Hematopoietic multipotent progenitor cell treated with erythropoietin and hydrocortisone succinate and interleukin-3 and kit ligand, for 17 days (in vitro differentiated cells): ENCODE measurements around the gene TMEM233.
A peak's percentile ranks its signal among the peaks of the same experiment; 100 is the strongest.

Experiments
- DNase-seq: peaks from one replicate; pipeline ENCODE4 v3.0.0-alpha.2; 2015; ENCODE audit warnings: low spot score

Gene TMEM233

DNA sequence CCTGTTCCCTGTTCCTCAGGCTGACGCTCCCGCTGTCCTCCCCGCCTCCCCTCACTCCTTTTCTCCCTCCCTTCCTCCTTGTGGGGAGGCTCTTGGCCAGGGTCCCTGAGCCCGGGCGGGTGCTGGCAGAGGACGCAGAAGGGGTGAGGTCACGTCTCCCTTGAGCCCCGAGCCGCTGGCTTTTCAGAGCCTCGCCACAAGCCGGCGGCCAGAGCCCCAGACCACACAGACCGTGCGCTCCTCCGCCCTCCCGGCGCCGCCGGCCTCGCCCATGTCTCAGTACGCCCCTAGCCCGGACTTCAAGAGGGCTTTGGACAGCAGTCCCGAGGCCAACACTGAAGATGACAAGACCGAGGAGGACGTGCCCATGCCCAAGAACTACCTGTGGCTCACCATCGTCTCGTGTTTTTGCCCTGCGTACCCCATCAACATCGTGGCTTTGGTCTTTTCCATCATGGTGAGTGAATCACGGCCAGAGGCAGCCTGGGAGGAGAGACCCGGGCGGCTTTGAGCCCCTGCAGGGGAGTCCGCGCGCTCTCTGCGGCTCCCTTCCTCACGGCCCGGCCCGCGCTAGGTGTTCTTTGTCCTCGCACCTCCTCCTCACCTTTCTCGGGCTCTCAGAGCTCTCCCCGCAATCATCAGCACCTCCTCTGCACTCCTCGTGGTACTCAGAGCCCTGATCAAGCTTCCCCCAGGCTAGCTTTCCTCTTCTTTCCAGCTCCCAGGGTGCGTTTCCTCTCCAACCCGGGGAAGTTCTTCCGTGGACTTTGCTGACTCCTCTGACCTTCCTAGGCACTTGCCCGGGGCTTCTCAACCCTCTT is at the start of gene TMEM233:
TMEM233 (plus strand) TSS at position 197 of the 821 bp plus-strand sequence; CDS start at position 272, 75 bp downstream.
- peak; percentile 8 for DNase-seq

DNA sequence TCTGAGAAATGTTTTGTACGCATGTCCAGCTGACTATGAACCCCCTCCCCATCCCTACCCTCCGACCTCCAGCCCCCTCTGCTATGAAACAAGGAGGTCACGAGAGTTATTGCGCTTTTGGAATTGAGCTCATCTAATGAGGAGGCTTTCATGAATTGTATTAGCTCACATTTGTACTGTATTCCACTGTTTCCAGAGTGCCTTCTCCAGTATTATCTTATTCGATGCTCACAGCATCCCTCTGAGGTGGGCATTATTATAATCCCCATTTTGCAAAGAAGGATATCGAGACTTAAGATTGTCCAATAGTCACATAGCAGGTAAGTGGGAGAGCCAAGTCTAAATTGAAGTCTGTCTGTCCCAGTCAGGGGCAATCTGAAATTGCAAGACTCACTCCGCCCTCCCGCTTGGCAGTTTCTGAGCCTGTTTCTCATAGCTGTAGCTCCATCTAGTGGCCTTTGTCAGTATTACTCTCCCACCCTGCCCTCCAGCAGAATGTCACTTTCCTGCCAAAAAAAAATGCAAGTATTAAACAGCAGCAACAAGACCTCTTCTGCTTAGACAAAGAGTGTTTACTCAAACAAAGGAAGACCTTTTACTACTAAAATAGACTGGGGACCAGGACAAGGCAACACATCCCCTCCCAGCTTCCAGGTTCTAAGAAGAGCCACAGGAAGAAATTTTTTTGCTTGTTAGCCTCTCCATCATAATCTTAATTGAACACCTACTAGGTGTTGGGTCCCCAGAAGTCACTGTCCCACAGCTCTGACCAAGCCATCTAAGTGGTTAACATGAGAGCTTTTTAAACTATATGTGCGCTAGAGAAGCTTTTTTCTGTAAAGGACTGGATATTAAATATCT is 48.6 kb upstream of the TMEM233 start:
- peak; percentile 66 for DNase-seq

DNA sequence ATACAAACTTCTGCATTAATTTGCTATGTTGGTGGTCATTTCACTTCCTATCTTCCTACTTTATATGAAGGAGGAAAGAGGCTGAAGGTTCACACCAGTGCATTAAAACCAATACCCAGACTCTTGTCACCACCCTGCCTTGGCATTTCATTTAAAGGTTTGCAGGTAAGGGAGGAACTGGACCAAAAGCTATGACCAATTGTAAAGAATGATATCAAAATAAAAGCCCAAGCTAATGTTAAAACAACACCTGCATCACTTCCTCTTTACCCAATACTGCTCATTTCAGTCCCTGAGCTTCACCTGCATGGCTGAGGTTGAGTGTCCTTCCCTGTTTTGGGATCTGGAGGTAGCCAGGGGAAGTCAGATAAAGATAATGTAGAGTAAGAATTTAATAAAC is 47.2 kb upstream of the TMEM233 start:
- DNase-seq, result no peak

DNA sequence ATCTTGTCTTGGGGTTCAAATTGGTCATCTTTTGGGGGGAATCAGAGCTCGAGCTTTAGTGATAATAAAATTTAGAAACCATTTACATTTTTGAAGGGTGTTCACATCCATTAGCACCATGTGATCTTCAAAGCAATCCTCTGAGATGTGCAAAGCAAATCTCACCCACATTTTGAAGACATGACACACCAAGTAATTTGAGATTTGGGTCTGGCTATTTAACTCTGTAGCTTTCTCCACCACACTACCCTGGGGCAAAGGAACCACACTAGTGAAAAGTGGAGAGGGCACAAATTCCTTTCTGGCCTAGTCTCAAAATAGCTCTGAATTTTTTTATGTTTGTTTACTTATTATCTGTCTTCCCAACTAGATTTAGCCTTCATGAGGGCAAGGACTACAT is 46.6 kb upstream of the TMEM233 start:
- no peak for DNase-seq

DNA sequence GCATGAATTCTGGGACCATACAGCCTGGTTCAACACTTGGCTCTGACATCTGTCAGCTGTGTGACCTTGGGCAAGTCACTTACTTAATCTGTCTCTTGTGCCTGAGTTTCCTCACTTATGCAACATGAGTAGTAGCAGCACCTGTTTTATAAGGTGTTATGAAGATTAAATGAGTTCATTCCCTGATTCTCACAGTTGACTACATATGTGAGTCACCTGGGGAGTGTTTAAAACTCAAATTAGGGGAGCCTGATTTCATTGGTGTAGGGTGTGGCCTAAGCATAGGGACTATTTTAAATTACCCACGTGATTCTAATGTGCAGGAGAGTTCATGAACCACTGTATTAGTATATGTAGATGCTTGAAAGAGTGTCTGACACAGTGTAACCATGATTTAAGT is 36.7 kb upstream of the TMEM233 start:
- DNase-seq, result no peak

DNA sequence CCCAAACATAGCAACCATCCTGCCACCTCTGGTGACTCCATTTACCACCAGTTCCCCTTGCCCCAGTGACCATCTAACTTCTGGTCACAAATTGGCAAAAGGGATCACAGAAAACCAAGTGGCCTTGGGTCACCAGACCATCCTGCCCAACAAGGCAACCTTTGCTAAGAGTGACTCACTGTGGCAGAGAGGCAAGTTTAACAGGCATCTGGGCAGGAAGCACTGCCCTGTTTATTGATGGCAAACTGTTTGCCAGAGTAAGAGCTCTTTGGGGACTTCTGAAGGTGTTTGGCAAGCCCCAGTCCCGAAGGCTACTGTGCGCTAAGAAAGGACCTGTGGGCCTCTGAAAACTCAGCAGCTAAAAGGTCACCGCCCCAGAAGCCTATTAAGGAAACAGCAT is 28.2 kb upstream of the TMEM233 start:
- DNase-seq, result no peak

DNA sequence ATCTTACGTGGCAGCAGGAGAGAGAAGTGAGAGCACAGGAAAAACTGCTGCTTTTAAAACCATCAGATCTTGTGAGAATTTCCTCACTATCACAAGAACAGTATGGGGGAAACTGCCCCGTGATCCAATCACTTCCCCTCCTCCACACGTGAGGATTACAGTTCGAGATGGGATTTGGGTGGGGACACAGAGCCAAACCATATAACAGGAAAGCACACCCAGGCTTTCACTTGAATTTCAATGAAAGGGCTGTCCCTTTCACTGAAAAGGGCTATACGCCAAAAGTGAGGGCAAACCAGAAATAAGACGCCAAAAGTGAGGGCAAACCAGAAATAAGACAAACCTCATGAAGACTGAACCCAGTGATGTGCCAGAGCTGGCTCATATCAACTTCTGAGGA is 22.8 kb upstream of the TMEM233 start:
- DNase-seq, result no peak

DNA sequence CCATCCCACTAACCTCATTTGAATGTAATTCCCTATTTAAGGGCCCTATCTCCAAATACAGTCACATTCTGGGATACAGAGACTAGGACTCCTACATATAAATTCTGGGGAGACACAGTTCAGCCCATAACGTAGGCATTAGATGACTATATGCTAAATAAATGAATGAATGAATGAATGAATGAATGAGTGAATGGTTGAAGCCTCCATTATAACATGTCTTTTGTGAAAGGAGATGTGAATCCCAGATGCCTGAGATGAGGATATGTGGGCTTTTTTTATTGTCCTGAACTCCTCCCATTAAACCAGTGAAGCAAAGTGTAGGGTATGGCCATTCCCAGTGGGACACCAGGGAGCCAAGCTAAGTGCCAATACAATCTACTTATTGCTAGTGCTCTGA is 20.5 kb upstream of the TMEM233 start:
- no peak for DNase-seq

DNA sequence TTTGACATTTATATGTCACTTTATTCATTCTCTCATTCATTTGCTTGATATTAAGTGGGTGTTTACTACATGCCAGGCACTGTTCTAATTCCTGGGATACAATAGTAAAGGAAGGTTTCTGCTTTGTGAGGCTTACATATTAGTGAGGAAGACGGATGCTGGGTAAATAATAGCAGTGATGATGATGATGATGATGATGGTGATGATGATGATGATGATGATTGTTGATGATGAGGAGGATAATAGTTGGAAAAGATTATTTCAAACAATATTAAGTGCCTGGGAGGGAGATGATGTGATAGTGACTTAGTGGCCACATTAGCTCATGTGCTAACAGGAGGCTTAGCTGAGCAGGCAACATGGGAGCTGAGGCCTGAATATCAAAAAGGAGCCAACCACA is 19.3 kb upstream of the TMEM233 start:
- DNase-seq, result no peak

DNA sequence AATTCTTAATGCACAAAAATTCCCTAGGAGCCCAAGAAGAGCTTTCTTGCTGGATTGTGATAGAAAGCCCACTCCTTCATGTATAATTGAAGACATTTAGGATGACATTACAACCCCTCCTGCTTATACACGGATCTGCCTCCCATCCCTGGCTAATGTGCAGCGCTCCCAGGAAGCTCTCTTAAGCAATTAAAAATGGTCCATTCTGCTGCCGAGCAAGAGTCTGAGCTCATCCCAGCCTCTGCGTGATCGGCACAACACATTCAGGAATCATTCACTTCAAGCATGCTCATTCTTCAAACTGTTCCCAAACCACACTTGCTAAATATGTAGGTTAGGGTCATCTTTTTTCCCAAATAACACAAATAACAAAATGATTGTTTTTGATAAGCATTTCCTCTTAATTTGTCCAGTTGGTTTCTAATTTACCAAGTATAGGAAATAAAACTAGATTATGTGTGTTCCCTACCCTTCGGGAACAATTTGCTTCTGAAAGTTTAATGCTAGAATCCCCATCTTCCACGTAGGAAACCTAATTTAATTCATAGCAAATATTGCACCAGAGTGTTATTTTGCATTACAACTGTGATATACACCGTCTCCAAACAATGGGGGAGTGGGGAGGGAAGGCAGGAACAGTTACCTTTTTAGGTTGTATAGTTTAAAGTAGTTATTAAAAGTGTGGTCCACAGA is 17.3 kb upstream of the TMEM233 start:
- no peak for DNase-seq

DNA sequence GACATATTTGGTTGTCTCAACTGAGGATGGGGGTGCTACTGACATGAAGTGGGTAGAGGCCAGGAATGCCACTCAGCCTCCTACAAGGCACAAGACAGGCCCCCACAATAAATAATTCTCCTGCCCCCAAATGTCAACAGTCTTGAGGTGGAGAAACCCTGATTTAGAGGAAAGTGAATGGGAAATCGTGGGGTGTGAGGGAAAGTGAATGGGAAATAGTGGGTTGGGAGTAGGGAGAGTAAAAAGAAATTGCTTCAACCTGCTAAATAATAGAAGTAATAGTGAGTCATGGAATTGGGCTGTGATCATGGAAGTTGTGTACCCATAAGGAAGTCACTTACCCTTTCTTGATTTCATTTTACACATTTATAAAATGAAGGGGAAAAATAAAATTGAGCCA is 16.7 kb upstream of the TMEM233 start:
- DNase-seq, result no peak

DNA sequence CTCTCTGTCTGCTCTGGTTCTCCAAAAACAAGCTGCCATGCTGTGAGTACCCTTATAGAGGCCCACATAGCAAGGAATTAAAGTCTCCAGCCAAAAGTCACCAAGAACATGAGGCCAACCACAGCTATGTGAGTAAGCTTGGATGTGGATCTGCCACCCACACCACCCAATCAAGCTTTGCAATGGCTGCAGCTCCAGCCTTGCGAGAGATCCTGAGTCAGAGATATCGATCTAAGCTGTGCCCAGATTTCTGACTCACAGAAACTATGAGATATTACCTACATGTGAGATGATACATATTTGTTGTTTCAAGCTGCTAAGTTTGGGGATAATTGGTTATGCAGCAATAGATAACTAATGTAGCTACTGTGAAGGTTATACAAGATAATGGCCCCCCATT is 15.5 kb upstream of the TMEM233 start:
- no peak for DNase-seq

DNA sequence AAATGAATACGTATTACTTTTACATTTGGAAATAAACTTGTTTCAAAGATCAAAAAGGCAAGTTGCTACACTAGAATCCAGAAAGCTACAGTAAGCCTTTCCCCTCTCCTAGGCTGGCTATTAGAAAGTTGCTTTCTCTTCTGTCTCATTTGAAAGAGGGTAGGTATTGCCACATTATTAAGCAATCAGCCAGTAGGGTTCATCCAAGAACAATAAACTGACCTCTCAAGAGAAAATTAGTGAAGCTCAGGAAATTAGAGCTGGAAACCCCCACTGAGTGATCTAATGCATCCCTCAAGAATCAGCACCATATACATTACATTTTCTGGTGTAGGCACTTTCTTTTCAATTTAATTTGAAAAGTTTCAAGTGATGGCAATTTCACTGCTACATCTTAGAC is 4.5 kb upstream of the TMEM233 start:
- no peak for DNase-seq

DNA sequence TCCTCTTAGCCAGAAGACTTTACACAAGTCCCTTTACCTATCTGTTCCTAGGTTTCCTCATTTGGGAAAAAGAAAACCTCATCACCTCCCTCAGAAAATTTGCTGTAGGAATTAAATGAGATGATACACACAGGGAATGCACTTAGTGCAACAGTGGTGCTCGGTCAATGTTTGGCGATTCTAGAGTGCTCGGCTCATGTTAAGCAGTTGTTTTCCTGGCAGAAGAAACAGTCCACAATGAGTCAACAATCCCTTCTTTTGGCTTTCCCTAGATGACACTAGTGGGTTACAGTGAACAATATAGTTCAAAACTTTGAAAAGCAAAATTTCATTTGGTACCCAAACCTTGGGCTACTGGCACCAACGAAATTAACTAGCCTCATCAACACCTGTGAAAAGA is 3.9 kb upstream of the TMEM233 start:
- DNase-seq, result no peak

DNA sequence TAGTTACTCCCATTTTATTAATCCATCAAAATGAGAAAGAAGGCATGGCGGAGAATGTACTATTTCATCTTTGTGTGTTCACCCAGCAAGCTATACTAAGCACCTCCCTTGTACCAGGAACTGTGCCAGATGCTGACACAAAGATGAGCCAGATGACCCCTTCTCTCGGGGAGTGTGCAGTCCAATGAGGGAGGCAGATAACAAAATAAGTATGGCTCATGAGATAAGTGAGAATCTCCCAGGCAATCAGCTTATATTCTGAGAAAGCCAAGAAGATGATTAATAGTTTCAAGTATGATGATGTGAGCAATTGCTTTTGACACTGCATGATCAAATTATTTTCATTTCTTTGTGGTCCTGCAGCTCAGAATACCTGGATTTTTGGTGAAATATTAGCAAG is 1.3 kb upstream of the TMEM233 start:
- DNase-seq, result peak; percentile 53

DNA sequence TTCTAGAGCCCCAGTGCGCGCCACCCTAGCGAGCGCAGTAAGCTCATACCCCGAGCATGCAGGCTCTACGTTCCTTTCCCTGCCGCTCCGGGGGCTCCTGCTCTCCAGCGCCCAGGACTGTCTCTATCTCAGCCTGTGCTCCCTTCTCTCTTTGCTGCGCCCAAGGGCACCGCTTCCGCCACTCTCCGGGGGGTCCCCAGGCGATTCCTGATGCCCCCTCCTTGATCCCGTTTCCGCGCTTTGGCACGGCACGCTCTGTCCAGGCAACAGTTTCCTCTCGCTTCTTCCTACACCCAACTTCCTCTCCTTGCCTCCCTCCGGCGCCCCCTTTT is 791 bp downstream of the TMEM233 start:
- no peak for DNase-seq

DNA sequence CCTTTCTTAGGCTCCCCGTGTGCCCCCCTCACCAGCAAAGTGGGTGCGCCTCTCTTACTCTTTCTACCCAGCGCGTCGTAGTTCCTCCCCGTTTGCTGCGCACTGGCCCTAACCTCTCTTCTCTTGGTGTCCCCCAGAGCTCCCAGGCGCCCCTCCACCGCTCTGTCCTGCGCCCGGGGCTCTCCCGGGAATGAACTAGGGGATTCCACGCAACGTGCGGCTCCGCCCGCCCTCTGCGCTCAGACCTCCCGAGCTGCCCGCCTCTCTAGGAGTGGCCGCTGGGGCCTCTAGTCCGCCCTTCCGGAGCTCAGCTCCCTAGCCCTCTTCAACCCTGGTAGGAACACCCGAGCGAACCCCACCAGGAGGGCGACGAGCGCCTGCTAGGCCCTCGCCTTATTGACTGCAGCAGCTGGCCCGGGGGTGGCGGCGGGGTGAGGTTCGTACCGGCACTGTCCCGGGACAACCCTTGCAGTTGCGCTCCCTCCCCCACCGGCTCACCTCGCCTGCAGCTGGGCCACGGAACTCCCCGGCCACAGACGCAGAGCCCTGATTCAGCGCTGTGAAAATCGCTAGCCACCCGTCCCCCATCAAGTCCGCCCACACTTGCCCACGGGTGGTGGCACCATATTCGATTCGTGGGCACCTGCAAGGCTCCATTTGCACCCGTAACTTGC is 1.3 kb downstream of the TMEM233 start:
- no peak for DNase-seq

DNA sequence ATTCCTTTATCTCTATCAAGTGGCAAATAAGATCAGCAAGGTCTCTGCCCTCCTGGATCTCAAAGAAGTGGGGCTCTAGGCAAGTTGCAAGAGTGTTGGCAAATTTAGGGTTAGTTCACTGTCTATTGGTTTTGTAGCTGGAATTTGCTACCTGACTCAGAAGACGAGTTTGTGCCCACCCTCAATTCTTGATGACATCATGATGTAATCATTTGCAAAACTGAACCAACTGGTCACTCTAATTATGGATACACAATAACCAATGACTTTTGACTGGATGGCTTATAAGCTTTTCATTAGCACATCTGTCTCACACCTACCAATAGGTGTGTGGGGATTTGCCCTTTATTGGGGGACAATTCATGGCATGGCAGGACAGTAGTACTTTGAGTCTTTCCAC is 4.6 kb downstream of the TMEM233 start:
- no peak for DNase-seq

DNA sequence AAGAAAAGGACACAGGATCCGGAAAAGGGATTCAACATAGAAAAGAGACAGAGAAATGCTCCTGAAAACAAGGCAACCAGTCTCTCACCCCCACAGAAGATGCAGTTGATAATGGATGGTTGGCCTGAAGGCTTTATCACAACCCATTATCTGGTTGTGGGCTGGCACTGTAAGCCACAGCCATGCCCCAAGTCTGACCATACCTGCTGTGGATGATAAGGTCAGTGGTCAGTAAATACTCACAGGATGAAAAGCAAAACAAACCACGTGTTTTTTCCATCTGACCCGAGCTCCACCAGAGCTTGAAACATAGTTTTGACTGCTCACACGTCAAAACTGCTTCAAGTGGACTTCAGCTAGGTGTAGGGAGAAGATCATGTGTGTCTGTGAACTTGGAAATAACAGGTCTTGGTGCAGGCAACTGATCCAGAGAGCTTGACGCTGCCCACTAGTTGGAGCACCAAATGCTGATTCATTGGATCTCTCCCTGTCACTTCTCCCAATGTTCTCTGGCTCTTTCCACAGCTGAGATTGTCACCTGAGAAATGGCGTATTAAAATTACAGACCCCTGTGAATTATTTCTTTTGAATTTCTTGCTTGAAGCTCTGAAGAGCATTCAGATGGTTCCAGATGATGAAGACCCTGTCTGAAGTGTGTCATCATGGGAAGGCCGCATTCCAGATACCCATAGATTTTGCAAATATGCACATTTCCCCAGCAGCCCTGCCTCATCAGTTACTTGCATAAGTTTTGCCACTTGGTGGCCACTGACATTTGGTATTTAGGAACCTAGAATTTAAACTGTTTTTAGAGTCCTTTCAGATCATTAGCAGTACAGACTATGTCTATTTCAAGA is 8.5 kb downstream of the TMEM233 start:
- no peak for DNase-seq

DNA sequence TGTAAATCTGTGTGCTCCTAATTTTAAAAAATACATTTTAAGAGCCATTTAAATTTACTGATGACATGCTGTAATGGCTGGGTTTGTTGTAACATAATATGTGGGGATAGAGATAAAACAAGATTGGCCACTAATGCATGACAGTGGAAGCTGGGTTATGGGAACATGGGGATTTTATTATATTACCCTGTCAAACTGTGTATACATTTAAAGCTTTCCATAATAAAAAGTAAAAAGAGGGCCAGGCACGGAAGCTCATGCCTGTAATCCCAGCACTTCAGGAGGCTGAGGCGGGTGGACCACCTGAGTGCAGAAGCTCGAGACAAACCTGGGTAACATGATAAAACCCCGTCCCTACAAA is 9.1 kb downstream of the TMEM233 start:
- no peak for DNase-seq

DNA sequence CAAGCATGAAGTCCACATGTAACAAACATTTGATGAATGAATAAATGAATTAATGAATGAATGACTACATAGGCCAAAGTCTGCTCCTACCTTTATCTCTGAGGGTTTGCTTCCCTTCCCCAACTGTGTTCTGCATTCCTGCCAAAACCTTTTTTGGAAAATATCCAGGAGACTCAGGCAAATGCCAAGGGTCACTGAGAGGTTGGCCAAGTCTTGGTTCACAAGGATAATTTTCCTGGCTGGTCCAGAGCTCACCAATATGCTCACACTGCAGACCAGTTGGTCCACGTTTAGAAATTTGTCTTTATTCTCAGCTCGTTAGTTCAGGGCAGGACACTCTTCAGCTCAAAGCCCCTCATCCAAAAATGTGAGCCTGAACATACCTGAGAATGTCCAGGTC is 10.2 kb downstream of the TMEM233 start:
- no peak for DNase-seq
